SH-SY5Y (cell line): ENCODE measurements around the gene CACNA1E.

Experiments used
- GATA2 ChIP-seq: IDR thresholded peaks from 2 replicates; pipeline ENCODE4 v1.6.1; 2011; ENCODE audit warnings: mild to moderate bottlenecking, low read depth, low read length
- GATA3 ChIP-seq: IDR thresholded peaks from 2 replicates; pipeline ENCODE4 v1.6.1; 2011; ENCODE audit warnings: low read depth, mild to moderate bottlenecking, low read length, moderate library complexity

GRCh38 chr1:181777286-181777685 is 294.0 kb downstream of the CACNA1E start:
- TF ChIP-seq GATA3 (no peak), GATA2 (no peak)
